HG02588 (cell line): Measurements from ENCODE around the gene ETNK2.

ENCODE experiments used
- ATAC-seq: cut with Tn5 transposase; IDR thresholded peaks from one replicate; pipeline ENCODE4 v1.9.1; 2021; ENCODE audit warnings: mild to moderate bottlenecking, moderate library complexity; ENCODE audit not compliant: unreplicated experiment

ETNK2 gene

GRCh38 chr1:204149635-204150565 lies 1.9 kb downstream of the ETNK2 start:
- no peak for ATAC-seq

GRCh38 chr1:204149107-204149506 lies 2.7 kb downstream of the ETNK2 start:
- no peak for ATAC-seq

GRCh38 chr1:204147406-204148383 lies 4.1 kb downstream of the ETNK2 start:
- no peak for ATAC-seq

- ATAC-seq: no peak
These were observed 4.9 kb downstream of the ETNK2 start for GRCh38 chr1:204146965-204147364.

GRCh38 chr1:204146309-204146708 lies 5.5 kb downstream of the ETNK2 start:
- no peak for ATAC-seq

- no peak for ATAC-seq
These were observed 6.8 kb downstream of the ETNK2 start for GRCh38 chr1:204145033-204145504.

GRCh38 chr1:204143276-204144041 lies 8.4 kb downstream of the ETNK2 start:
- ATAC-seq: no peak

- ATAC-seq: no peak
These were observed 9.5 kb downstream of the ETNK2 start for GRCh38 chr1:204142032-204142974.

GRCh38 chr1:204141131-204141530 lies 10.7 kb downstream of the ETNK2 start:
- no peak for ATAC-seq

GRCh38 chr1:204139952-204140351 lies 11.9 kb downstream of the ETNK2 start:
- ATAC-seq: no peak

GRCh38 chr1:204139088-204139487 lies 12.8 kb downstream of the ETNK2 start:
- ATAC-seq: no peak

GRCh38 chr1:204136814-204137213 lies 15.0 kb downstream of the ETNK2 start:
- no peak for ATAC-seq

GRCh38 chr1:204134103-204134502 lies 17.7 kb downstream of the ETNK2 start:
- no peak for ATAC-seq

GRCh38 chr1:204132718-204133117 lies 19.1 kb downstream of the ETNK2 start:
- no peak for ATAC-seq

- ATAC-seq: no peak
These were observed 19.9 kb downstream of the ETNK2 start for GRCh38 chr1:204131978-204132377.

GRCh38 chr1:204130981-204131892 lies 20.6 kb downstream of the ETNK2 start:
- ATAC-seq: no peak

GRCh38 chr1:204130178-204130577 lies 21.7 kb downstream of the ETNK2 start:
- no peak for ATAC-seq
